Rectal smooth muscle tissue (tissue), 1 donor: Measurements from ENCODE around the gene SFT2D2.
"Not testable (repeated sequence)": the region's sequence is repeated elsewhere in the genome, so short reads cannot be mapped to it uniquely, and the experiment has no call there.

Experiments used
- H3K27ac ChIP-seq: one replicate; pipeline ENCODE4 v1.7.0; 2013; ENCODE audit warnings: low read depth, low read length, inconsistent platforms
- H3K27me3 ChIP-seq: one replicate; pipeline ENCODE4 v1.7.0; 2013; ENCODE audit warnings: low read length; ENCODE audit not compliant: control insufficient read depth, insufficient read depth
- H3K36me3 ChIP-seq: one replicate; pipeline ENCODE4 v1.7.0; 2013; ENCODE audit warnings: low read length; ENCODE audit not compliant: control insufficient read depth, insufficient read depth
- H3K4me1 ChIP-seq: one replicate; pipeline ENCODE4 v1.7.0; 2013; ENCODE audit warnings: low read length; ENCODE audit not compliant: control insufficient read depth, insufficient read depth
- H3K4me3 ChIP-seq: one replicate; pipeline ENCODE4 v1.7.0; 2013; ENCODE audit warnings: low read length
- H3K9ac ChIP-seq: one replicate; pipeline ENCODE4 v1.7.0; 2013; ENCODE audit warnings: low read length

SFT2D2 gene

DNA sequence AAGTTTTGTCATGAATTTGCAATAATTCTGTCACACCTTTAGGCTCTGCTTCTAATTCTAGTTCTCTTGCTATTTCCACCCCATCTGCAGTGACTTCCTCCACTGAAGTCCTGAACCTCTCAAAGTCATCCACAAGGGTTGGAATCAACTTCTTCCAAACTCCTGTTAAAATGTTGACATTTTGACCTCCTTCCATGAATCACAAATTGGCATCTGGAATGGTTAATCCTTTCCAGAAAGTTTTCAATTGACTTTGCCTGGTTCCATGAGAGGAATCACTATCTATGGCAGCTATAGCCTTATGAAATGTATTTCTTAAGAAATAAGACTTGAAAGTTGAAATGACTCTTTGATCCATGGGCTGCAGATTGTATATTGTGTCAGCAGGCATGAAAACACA lies 19.7 kb upstream of the SFT2D2 start:
- Histone ChIP-seq H3K27me3 (no peaks in the 10 kb centered on the region), H3K9ac (no peak overlapping the region), H3K36me3 (no peaks in the 10 kb centered on the region), H3K27ac (no peak overlapping the region), H3K4me1 (no peaks in the 10 kb centered on the region), H3K4me3 (no peak overlapping the region)

DNA sequence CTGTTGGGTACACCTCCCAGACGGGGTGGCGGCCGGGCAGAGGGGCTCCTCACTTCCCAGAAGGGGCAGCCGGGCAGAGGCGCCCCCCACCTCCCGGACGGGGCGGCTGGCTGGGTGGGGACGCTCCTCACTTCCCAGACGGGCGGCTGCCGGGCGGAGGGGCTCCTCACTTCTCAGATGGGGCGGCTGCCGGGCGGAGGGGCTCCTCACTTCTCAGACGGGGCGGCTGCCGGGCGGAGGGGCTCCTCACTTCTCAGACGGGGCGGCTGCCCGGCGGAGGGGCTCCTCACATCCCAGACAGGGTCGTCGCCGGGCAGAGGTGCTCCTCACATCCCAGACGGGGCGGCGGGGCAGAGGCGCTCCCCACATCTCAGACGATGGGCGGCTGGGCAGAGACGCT lies 18.1 kb upstream of the SFT2D2 start:
- H3K27ac ChIP-seq, H3K36me3 ChIP-seq, H3K4me1 ChIP-seq, H3K4me3 ChIP-seq, H3K9ac ChIP-seq, H3K27me3 ChIP-seq: not testable (repeated sequence)

DNA sequence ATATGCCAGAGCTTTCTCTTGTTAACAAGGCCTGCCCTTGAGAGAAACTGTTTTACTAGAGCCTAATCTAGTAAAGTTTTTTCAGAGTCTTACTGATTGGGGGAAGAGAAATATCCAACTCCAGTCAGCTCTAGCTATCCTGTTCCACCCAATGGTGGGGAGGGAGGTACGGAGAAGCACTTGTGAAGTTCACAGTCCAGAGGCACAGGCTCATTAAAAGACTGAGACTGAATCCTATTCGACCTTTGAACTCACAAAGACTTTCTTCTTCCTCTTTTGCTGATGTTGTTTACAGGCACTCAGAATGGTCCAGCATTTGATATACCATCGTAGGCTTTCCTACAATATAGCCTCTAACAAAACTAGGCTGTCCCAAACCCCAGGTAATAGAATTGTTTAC lies 15.5 kb upstream of the SFT2D2 start:
- no peak overlapping the region for H3K9ac ChIP-seq
- H3K27me3 ChIP-seq, result no peaks in the 10 kb centered on the region
- H3K4me3 ChIP-seq, result no peak overlapping the region
- no peak overlapping the region for H3K27ac ChIP-seq
- H3K4me1 ChIP-seq, result no peaks in the 10 kb centered on the region
- H3K36me3 ChIP-seq, result no peaks in the 10 kb centered on the region

DNA sequence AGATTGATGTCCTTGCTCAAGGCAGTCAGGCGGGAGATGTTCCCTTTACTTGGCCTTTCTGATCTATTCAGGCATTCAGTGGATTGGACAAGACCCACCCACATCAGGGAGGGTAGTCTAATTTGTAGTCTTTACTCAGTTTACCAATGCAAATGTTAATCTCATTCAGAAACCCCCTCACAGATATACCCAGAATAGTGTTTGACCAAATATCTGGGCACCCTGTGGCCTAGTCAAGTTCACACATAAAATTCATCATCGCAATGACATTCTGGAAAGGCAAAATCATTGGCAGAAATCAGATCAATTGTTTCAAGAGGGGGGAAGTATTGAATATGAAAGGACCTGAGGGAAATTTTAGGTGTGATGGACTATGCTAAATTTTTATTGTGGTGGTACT lies 12.5 kb upstream of the SFT2D2 start:
- no peak overlapping the region for H3K9ac ChIP-seq

DNA sequence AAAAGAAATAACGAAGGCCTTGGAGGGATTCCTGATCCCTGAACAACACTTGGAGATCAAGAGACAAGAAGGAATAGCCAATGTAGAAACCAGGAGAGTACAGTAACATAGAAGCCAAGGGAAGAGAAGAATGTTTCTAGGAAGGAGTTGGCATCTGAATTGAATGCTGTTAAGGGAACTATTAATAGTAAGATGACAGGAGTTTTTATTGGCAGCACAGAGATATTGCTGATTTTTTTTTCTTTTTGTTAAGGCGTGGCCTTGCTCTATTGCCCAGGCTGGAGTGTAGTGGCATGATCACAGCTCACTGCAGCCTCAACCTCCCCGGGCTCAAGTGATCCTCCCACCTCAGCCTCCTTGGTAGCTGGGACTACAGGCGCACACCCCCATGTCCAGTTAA lies 9.6 kb upstream of the SFT2D2 start:
- no peak overlapping the region for H3K9ac ChIP-seq
- H3K27me3 ChIP-seq, result no peaks in the 10 kb centered on the region
- no peak overlapping the region for H3K27ac ChIP-seq
- H3K4me1 ChIP-seq, result no peaks in the 10 kb centered on the region
- H3K36me3 ChIP-seq, result no peaks in the 10 kb centered on the region
- H3K4me3 ChIP-seq, result no peak overlapping the region

More for the DNA sequence above, 12.5 kb upstream of the SFT2D2 start:
- no peak overlapping the region for H3K4me3 ChIP-seq
- no peak overlapping the region for H3K27ac ChIP-seq
- H3K36me3 ChIP-seq, result no peaks in the 10 kb centered on the region
- H3K27me3 ChIP-seq, result no peaks in the 10 kb centered on the region
- no peaks in the 10 kb centered on the region for H3K4me1 ChIP-seq

DNA sequence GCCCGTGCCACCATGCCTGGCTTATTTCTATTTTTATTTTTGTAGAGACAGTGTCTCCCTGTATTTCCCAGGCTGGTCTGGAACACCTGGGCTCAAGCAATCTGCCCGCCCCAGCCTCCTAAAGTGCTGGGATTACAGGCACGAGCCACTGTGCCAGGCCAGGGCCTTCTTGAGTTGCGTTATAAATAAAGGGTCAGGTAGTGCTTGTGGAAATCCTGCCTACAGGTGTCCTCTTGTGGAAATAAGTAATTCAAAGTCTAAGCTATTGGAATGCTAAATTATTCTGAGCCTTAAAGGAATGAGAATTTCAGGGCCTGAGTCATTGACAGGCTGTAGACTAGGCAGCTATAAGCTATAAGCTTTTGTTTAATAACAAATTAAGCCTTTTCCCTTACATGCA lies 8.1 kb upstream of the SFT2D2 start:
- H3K27me3 ChIP-seq, result no peaks in the 10 kb centered on the region
- H3K4me3 ChIP-seq, result no peak overlapping the region

DNA sequence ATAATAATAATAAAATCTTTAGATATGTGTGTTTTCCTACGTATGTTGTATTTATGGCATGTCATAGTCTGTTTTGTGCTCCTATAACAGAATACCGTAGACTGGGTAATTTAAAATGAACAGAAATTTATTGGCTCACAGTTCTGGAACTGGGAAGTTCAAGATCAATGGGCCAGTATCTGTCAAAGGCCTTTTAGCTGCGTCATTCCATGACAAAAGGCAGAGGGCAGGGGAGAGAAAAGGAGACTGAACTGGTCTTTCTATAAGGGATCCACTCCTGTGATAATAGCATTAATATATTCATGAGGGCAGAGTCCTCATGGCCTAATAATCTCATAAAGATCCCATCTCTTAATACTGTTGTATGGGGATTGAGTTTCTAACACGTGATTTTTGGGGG lies 7.1 kb upstream of the SFT2D2 start:
- H3K4me1 ChIP-seq, result no peaks in the 10 kb centered on the region
- no peak overlapping the region for H3K9ac ChIP-seq
- no peak overlapping the region for H3K27ac ChIP-seq
- no peaks in the 10 kb centered on the region for H3K36me3 ChIP-seq
- no peak overlapping the region for H3K4me3 ChIP-seq
- H3K27me3 ChIP-seq, result no peaks in the 10 kb centered on the region

More for the DNA sequence above, 8.1 kb upstream of the SFT2D2 start:
- H3K4me1 ChIP-seq, result no peaks in the 10 kb centered on the region
- no peak overlapping the region for H3K27ac ChIP-seq
- no peaks in the 10 kb centered on the region for H3K36me3 ChIP-seq
- no peak overlapping the region for H3K9ac ChIP-seq

DNA sequence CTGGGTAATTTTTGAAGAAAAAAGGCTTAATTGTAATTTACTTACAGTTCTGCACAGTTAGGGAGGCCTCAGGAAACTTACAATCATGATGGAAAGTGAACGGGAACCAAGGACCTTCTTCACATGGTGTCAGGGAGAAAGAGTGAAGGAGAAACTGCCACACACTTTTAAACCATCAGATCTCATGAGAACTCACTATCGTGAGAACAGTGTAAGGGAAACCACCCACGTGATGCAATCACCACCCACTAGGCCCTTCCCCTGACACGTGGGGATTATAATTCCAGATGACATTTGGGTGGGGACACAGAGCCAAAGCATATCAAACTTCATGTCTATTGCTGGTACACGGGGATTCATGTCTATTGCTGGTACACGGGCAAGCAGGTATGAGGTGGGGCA lies 5.3 kb upstream of the SFT2D2 start:
- Histone ChIP-seq H3K4me3 (no peak overlapping the region), H3K4me1 (no peaks in the 10 kb centered on the region), H3K27me3 (no peaks in the 10 kb centered on the region), H3K36me3 (no peaks in the 10 kb centered on the region), H3K27ac (no peak overlapping the region), H3K9ac (no peak overlapping the region)

DNA sequence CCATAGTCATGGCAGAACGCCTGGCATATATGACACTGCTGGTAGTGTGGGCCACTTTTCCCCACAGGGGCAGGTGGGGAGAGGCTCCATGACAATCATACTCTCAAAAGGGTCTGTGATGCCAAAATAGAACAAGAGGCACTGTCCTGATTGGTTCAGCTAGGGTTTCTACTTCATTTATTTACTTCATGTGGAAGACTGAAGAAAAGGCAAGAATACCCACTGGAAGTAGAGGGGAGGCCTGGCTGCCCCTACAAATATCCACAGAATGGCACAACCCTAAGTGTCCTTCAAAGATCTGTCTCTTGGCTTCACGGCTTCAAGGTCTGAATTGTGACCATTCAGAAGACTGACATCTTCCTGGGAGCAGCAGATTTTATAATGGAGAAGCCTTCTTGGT lies 4.5 kb upstream of the SFT2D2 start:
- no peak overlapping the region for H3K9ac ChIP-seq
- no peak overlapping the region for H3K27ac ChIP-seq
- no peaks in the 10 kb centered on the region for H3K36me3 ChIP-seq
- H3K4me1 ChIP-seq, result no peaks in the 10 kb centered on the region
- no peaks in the 10 kb centered on the region for H3K27me3 ChIP-seq
- H3K4me3 ChIP-seq, result no peak overlapping the region

DNA sequence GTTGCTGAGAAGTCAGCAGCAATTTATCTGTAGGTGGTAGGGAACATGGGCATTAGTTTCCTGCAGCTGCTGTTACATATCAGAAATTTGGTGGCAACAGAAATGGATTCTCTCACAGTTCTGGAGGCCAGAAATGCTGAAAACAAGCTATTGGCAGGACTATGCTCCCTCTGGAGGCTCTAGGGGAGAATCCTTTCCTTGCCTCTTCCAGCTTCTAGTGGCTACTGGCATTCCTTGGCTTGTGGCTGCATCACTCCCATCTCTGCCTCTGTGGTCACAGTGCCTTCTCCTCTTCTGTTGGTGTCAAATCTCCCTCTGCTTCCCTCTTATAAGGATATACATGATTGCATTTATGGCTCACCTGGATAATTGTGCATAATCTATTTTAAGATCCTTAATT lies 2.5 kb upstream of the SFT2D2 start:
- Histone ChIP-seq H3K4me3 (no peak overlapping the region), H3K9ac (no peak overlapping the region), H3K27me3 (no peaks in the 10 kb centered on the region), H3K27ac (no peak overlapping the region), H3K36me3 (no peaks in the 10 kb centered on the region), H3K4me1 (peaks cover 2% of the 10 kb centered on the region)

DNA sequence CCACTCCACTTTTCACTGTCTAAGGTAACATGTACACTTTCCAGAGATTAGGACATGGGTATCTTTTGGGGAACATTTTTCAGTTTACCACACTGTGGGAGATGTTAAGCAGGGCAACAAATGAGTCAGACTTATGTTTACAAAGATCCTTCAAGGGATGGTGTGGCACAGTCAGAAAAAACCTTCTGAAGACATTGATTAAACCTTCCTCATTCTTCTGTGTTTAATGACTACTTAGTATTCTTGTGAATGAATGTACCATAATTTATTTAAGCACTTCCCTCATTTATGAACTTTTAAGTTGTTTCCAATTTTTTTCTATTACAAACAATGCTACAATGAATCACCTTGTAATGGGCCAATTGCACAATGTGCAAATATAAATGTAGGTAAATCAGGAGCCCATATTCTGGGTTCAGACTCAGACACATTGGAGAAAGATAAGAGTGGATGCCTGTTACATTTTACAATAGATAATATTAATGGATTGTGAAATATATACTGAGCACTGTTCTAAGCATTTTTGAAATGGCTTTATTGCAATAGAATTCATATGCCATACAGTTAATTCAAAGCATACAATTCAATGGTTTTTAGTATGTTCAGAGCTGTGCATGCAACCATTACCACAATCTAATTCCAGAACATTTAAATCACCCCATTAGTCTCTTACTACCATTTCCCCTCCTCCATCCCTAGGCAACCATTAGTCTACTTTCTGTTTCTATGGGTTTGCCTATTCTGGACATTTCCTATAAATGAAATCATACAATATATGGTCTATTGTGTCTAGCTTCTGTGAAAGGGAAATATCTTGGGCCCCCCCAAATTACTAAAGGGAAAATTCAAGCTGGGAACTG lies 1.9 kb upstream of the SFT2D2 start:
- H3K4me1 ChIP-seq, result peaks cover 8% of the 10 kb centered on the region
- H3K9ac ChIP-seq, result no peak overlapping the region
- no peaks in the 10 kb centered on the region for H3K36me3 ChIP-seq
- no peak overlapping the region for H3K4me3 ChIP-seq
- no peaks in the 10 kb centered on the region for H3K27me3 ChIP-seq
- no peak overlapping the region for H3K27ac ChIP-seq

DNA sequence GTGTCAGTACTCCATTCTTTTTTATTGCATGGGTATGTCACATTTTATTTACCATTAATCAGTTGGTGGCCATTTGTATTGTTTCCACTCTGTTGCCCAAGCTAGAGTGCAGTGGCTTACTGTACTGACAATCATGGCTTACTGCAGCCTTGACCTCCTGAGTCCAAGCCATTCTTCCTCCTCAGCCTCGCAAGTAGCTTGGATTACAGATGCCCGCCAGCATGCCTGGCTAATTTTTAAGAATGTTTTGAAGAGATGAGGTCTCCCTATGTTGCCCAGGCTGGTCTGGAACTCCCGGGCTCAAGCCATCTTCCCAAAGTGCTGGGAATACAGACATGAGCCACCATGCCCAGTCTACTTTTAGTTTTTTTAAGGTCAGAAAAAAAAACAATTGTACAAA lies 813 bp upstream of the SFT2D2 start:
- H3K9ac ChIP-seq, result no peak overlapping the region
- H3K36me3 ChIP-seq, result peaks cover 4% of the 10 kb centered on the region
- peaks cover 16% of the 10 kb centered on the region for H3K4me1 ChIP-seq
- H3K27me3 ChIP-seq, result no peaks in the 10 kb centered on the region
- H3K4me3 ChIP-seq, result peak overlapping the region; percentile 90
- H3K27ac ChIP-seq, result no peak overlapping the region

DNA sequence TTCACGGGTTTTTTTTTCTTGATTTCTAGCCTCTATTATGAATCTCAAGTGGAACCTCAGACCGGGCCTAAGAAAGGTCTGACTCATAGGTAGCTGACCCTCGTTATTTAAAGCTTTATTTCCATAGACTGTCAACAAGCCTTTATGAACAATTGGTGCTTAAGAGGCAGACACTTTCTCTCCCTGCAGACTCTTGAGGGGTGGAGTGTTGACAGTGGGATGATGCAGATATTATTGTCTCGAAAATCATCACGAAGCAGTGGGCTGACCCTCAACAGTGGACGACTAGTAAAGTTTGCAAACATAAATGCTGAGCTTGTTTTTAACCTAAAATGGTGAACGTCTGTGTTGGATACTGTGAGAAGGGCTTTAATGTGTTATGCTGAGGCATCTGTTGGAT lies 1.8 kb downstream of the SFT2D2 start:
- peaks cover 10% of the 10 kb centered on the region for H3K36me3 ChIP-seq
- peaks cover 16% of the 10 kb centered on the region for H3K4me1 ChIP-seq
- no peaks in the 10 kb centered on the region for H3K27me3 ChIP-seq
- H3K27ac ChIP-seq, result peak overlapping the region; percentile 83
- peak overlapping the region; percentile 90 for H3K4me3 ChIP-seq
- no peak overlapping the region for H3K9ac ChIP-seq
